Subcutaneous adipose tissue (tissue), 4 donors: Measurements from ENCODE around the gene XPC. TPM values are rescaled to one million over a fixed set of nuclear protein-coding genes. Genes with fewer than 3 reads are reported as not detected.

Source experiments
- total RNA-seq, 4 donors: library from RNA; depleted of rRNA; stranded (reverse); fragments of >200 nt; gene quantifications; one replicate each; pipeline ENCODE4 v1.1.0, GENCODE V29; 2016
- TF ChIP-seq, protein P1 (sequence below): fragments of 450-650 bp; IDR thresholded peaks from one replicate; pipeline ENCODE4 v1.5.1; 2016; ENCODE audit warnings: low read depth, mild to moderate bottlenecking, control low read depth, antibody characterized with exemption, moderate library complexity

Gene XPC
- total RNA-seq, 4 donors from 2014 or later = 25.4 to 70.6 (median 46.0) TPM

DNA sequence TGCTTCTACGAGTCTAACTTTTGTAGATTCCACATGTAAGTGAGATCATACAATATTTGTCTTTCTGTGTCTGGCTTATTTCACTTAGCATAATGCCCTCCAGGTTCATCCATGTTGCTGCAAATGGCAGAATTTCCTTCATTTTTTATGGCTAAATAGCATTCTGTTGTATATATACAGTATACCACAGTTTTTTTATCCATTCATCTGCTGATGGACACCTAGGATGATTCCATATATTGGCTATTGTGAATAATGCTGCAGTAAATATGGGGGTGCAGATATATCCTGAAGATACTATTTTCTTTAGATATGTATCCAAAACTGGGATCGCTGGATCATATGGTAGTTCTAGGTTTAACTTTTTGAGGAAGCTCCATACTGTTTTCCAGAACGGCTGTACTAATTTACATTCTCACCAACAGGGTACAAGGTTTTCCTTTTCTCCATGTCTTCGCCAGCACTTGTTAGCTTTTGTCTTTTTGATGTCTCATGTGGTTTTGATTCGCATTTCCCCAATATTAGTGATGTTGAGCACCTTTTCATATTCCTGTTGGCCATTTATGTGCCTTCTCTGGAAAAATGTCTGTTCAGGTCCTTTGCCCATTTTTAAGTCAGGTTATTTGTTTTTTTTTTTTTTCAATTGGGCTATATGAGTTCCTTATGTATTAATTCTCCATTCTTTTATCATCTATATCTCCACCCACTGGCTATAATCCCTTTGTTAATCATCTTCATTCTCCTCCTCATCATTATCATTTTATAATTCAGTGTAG, 80.6 kb downstream of the XPC start:
- TF ChIP-seq, protein P1, sequence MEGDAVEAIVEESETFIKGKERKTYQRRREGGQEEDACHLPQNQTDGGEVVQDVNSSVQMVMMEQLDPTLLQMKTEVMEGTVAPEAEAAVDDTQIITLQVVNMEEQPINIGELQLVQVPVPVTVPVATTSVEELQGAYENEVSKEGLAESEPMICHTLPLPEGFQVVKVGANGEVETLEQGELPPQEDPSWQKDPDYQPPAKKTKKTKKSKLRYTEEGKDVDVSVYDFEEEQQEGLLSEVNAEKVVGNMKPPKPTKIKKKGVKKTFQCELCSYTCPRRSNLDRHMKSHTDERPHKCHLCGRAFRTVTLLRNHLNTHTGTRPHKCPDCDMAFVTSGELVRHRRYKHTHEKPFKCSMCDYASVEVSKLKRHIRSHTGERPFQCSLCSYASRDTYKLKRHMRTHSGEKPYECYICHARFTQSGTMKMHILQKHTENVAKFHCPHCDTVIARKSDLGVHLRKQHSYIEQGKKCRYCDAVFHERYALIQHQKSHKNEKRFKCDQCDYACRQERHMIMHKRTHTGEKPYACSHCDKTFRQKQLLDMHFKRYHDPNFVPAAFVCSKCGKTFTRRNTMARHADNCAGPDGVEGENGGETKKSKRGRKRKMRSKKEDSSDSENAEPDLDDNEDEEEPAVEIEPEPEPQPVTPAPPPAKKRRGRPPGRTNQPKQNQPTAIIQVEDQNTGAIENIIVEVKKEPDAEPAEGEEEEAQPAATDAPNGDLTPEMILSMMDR = no peak

DNA sequence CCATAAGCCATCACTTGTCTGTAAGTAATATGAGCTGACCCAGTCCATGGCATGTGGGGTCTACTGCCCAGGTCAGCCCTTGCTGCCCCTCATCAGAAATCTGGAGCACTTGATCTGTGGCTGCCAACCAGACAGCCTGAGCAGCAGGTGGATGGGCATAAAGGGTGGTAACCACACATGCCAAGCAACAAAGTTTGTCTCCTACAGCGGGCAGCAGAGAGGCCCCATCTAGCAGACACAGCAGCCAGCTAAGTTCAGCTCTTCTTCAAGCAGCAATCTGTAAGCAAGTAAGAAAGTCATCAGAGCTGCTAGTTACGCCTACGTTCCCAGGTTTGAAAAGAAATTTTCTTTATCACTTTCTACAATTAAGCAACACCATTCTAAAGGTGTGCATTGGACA, 81.7 kb downstream of the XPC start:
- TF ChIP-seq, protein P1 = no peak

Other genes starting within 250 kb of the XPC start
- gene CHCHD4, start 53.7 kb downstream of the XPC start, total RNA-seq = 10 to 100 TPM; 11.7 to 18.6 (median 14.5) TPM
- 100 to 1,000 TPM in 3 of 4 donors, 10 to 100 TPM in 1; 98.7 to 169 (median 129) TPM for gene TMEM43, start 53.5 kb downstream of the XPC start, total RNA-seq
- 10 to 100 TPM in 1 of 4 donors, 1 to 10 TPM in 3; 7.2 to 16.8 (median 8.8) TPM for gene LSM3, start 216 bp upstream of the XPC start, total RNA-seq
- 10 to 100 TPM; 20.5 to 64.8 (median 30.7) TPM for gene SLC6A6, start 224.0 kb upstream of the XPC start, total RNA-seq